Stimulated activated CD8-positive, alpha-beta memory T cell treated with anti-CD3 and anti-CD28 coated beads, Interleukin-15, amount 100 ng/mL, for 24 hours (primary cell): Measurements from ENCODE around the gene VPS37B.

Experiments
- DNase-seq: peaks from one replicate; pipeline ENCODE4 v3.0.0-alpha.2; 2020; ENCODE audit warnings: low read depth

Gene VPS37B

DNA sequence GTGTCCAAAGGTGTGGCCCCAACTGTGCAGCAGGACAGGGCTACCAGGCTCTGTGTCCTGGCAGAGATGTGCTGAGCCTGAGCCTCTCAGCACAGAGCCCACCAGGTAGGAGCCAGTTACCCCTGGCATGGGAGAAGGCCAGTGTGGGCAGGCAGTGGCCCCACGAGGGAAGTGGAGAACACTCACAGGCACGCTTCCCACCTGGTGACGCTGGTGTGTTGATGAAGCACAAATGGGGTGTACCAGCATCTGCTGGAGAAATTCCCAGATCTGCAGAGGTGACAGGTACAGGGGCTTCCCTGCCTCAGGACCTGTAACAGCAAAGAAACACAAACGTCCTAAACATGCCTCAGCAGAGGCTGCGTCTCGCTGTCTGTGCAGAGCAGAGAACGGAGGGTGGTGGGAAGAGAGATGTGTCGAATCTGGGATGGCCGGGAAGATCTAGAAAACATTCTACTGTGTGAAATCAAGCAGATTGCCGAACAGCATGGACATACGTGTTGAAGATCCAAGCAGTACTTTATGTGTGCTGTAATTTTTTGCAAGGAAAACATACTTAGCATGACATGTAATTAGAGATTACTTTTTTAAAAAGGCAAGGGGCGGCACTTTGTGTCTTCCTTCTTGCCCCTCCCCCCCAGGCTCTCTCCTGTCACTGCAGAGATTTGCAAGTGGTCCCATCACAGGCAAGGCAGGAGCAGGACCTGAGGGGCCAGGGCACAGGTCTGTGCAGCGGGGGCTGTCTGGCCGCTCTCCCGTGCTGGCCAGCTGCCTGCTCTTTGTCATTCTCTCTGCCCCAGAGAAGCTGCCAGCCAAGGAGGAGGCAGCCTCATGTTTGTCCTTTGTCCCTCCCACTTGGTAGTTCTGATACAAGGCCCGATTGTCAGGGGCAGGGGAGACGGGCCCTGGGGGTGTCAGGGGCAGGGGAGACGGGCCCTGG, 43.3 kb downstream of the VPS37B start:
- DNase-seq, result no peak

DNA sequence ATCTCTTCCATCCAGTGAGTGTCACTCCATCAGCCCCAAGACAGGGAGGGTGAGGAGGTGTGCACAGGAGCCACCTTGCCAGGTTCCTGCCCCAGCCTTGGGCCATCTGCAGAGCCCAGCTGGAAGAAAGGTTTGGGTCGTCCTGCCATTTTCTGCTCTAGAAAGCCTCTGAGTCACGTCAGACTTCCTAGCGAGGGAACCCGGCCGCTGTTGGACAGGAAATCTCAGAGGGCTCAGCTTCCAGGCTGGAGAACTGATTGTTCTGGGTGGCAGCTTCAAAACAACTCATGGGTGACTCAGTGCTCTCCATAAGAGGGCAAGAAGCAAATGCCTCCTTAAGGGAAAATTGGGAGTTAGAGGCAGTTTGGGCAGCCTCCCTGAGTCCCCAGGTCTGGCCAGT, 44.1 kb downstream of the VPS37B start:
- no peak for DNase-seq

DNA sequence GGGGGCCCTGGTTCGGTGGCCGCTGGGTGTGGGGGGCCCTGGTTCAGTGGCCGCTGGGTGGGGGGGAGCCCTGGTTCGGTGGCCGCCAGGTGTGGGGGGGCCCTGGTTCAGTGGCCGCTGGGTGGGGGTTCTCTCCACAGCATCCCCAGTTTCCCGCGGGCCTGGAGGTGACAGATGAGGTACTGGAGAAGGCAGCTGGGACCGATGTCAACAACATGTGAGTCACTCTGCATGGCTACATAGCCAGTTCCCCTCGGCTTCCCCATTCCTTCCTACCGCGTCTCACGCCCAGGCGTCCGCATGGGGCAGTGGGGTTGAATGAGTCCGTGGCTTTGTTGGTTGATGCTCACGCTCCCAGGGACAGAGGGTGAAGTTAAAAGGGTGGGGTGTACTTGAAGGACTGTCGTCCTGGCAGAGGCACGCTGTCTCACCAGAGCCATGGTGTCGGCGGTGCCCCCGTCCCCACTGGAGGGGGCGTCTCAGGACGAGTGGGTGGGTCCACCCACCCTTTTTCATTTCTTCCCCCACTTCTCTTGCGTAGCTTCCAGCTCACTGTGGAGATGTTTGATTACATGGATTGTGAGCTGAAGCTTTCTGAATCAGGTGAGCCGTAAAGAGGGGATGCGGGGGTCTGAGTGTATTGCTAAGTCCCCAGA, 45.1 kb downstream of the VPS37B start:
- DNase-seq, result no peak

DNA sequence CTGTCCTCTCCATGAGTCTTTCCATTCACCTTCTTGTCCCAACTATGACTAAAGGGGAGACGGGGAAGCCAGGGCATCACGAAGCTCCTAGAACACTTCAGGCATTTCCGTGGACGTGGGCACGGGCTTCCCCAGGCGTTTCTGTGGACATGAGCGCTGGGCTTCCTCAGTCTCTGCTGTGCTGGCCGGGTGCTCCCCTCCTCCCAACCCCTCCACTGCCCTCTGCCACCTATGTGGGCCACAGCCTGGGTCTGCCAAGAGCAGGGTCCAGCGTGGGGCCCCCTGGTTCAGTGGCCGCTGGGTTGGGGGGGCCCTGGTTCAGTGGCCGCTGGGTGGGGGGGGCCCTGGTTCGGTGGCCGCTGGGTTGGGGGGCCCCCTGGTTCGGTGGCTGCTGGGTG, 45.9 kb downstream of the VPS37B start:
- no peak for DNase-seq

DNA sequence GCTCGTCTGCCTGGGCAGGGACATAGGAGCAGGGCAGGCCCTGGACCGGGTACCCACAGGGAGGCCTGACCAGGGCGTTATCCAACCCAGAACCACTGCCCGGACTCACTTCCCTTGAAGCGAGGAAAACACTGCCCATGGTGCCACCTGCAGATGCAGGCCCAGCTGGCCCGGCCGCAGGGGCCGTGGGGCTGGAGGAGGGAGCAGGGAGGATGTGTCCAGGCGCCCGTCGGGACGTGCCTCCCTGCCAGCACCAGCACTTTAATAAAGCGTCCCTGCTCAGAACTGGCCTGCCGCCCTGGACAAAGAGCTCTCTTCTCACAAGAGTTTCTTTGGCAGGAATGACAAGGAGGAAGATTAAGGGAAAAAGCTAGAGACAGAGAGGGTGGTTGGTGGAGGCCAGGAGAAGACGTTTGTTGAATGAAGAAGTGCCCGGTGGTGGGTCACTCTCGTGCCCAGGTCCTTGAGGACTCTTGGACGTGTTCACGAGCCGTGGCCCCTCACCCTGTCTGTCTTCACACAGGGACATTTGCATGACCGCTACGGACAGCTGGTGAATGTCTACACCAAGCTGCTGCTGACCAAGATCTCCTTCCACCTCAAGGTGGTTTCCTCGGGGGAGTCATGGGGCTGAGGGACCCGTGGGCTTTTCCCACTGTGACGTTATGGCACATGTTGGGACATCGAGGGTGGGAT, 46.4 kb downstream of the VPS37B start:
- DNase-seq, result no peak

DNA sequence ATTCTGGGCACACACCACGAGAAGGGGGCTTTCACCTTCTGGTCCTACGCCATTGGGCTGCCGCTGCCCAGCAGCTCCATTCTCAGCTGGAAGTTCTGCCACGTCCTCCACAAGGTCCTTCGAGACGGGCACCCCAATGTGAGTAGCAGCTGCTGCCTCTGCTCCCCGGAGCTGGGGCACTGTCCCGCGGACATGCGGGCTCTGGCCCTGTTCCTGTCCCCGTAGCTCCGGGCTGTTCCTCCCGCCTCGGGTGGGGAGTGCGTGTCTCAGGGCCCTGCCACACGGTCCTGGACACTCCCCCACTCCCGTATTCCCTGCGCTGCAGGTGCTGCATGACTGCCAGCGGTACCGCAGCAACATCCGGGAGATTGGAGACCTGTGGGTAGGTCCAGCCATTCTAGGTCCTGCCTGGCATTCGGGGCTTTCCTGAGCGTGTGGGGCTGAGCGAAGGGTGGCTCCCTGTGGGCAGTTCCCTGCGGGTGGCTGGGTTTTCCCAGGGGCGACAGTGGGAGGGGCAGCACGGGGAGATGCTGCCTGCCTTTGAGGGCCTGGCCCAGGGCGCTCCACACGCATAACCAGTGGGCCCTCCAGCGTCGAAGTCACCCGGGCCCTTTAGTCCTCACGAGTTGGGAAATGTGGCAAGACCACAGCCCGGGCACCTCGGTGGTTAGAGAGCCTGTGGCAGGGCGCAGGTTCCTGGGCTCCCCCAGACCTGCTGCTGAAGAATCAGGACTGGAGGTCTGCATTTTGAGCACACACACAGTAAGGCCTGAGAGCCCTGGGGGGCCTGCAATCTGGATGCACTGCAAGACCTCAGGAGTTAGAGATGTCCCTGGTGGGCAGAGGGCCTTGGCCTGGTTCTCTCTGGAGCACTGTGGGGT, 47.2 kb downstream of the VPS37B start:
- no peak for DNase-seq

DNA sequence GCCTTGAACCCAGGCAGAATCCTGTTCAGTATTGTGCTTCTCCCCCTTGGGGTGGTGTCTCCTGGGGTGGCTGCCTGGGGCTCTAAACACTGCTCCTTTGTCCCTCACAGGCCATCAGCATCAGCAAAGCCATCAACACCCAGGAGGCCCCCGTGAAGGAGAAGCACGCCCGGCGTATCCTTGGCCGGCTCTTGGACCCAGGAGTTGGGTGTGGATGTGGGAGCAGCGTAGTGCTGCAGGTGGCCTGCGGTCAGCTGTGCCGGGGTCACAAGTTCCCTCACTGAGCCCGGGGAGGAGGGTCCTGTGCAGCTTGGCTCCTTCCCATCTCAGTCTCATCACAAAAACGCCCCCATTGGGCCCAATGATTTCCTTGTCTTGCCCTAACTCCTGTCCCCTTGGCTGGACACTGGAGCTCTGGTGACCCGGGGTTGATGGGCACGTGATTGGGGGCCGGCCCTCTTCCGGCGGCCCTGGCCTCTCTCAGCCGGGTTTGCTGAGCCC, 48.0 kb downstream of the VPS37B start:
- no peak for DNase-seq

DNA sequence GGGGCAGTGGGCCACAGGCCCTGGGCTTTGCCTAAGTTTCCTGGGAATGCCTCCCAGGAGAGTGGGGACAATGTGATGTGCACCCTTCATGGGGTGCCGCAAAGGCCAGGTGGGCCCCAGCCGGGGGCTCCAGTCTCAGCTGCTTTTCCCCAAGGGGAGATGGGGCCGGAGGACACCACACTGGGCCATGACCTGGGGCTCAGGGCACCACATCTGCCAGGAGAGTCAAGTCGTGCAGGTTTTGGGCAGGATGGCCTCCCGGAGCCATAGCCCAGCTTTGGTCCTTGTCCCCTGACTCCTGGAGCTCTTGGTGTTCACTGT, 48.4 kb downstream of the VPS37B start:
- no peak for DNase-seq

DNA sequence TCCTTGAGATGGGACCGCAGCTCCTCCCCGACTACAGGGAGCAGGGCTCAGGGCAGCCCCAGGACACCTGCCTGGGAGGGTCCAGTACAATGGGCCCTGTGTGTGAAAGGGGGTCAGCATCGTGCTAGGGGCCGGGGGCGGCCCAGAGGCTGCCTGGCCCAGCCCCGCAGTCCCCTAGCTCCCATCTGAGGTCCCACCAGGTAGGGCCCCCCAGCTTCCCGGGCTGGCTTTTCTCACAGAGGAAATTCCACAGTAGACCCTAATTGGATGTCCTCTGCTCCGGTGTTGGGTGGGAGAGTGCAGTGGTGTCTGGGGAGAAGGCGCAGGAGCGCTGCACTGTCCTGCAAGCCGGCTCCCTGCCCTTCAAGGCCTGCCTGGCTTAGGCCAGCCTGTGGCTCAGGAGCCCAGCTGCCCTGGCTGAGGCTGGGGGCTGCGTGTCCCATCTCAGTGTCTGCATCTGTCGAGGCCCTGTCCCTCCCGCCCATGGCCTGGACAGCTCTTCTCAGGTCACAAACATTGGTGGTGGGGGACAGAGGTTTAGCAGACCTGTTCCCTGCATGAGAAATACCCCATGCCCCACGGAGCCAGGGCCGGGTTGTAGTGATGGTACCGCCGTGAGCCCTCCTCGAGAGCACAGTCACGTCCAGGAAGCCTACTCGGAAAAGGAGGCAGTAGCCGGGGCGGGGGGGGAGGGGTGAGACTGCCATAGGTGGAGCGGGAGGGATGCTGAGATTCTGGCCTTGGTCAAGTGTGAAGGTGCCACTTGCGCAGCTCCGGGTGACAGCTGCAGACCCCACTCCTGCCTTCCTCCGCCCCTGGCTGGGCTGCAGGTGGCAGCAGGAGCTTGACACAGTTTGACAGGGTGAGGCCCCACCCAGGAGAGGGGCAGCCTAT, 49.1 kb downstream of the VPS37B start:
- DNase-seq, result no peak

DNA sequence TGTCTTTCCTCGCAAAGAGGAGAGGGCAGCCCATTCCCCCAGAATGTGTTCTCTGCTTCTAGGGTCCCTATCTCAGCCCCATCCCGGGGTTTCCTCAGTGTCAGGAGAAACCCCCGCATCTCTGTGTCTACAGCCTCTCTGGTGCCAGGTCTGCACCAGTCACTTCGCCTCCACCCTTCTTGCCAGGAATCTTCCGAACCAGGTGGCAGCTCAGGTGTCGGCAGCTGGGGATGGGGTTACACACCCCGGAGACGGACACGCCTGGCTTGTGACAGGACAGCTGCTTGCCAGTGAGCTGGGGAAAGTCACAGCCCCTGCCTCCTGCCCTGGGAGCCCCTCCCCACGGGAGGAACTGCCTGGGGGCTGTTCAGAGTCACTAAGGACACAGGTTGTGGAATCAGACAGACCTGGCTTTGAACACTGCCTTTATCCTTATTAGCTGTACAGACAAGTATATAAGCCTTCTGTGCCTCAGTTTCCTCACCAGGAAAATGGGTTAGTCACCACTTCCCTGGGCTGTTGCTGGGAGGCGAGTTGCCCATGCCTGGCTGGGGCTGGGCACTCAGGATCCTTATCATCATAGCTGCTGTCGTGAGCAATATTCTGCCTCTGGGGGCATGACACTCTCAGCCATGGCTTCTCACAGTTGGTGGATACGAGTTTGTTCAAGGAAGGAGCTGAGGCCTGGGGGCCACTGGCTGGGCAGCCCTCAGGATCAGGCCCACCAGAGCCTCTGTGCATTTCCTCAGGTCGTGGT, 49.9 kb downstream of the VPS37B start:
- no peak for DNase-seq

DNA sequence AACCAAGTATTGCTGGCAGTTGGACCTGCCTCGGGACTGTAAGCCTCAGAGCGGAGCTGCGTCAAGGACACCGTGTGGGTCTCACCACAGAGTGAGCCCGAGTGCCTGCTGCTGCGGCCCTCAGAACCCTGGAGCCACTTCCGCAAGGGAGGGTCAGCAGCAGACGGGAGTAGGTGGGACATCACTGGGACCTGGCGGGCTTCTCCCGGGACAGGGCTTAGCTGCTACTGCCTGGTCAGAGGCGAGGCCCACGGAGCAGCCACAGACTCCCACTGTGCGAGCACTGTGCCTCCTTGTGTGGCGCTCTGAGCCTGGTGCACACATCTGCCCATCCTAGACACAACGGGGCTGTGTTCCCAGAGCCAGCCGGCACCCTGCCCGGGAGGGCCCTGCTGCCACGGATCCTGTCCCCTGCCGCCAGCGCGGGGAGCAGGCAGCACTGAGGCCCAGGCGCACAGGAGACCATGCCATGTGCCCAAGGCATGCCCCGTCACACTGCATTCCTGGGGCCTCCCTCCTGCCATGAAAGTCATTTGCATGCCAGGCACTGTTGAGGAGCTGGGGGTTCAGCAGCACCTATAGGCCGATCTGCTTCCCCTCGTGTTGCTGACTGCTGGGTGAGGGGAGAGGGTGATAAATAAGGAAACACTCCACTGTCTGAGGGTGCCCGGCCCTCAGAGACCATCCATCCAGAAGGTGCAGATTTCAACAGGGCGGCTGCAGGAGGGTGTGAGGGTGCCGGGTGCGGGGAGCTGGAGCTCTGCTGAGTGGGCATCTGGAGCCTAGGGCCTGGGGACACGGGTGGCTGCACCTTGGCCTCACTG, 50.7 kb downstream of the VPS37B start:
- DNase-seq, result no peak

DNA sequence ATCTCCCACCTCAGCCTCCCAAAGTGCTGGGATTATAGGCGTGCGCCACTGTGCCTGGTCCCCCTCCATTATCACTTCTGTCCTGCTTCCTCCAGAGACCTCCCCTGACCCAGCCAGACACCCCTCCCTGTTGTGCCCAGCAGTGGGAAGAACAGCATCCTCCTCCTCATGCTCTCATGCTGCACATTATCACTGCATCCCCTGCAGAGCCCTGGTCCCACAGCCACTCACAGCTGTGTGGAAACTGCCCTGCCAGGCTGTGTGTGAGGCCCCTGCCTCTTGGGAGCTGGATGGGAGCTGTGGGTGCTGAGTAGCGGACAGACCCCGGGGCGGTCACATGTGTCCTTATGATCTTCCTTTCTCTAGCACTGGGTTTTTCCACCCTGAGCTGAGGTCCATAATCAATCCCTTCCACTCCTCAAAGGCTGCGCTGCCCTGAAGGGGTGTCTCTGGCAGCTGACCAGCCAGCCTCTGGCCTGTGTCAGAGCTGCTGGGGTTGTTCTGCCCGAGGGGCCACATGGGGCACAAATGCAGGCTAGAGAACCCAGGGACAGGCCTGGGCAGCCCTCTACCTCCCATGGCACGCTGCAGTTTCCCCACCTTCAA, 51.5 kb downstream of the VPS37B start:
- DNase-seq, result no peak

DNA sequence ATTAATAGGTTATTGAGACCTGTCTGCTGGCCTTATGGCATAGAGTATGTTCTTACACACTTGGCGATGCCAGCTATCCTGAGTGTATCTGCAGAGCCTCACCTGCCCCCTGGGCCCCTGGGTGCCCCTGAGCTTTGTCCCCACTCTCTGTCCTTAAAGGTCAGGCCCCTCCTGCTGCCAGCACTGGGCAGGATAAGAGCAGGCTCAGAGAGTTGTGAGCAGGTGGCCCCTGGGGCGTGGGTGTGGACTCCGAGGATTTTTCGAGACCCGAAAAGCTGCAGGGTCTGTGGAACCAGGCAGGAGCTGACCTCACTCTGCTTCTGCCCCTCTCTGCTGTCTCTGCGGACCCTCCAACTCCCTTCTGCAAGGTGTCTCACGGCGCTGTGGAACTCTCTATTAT, 52.5 kb downstream of the VPS37B start:
- no peak for DNase-seq

DNA sequence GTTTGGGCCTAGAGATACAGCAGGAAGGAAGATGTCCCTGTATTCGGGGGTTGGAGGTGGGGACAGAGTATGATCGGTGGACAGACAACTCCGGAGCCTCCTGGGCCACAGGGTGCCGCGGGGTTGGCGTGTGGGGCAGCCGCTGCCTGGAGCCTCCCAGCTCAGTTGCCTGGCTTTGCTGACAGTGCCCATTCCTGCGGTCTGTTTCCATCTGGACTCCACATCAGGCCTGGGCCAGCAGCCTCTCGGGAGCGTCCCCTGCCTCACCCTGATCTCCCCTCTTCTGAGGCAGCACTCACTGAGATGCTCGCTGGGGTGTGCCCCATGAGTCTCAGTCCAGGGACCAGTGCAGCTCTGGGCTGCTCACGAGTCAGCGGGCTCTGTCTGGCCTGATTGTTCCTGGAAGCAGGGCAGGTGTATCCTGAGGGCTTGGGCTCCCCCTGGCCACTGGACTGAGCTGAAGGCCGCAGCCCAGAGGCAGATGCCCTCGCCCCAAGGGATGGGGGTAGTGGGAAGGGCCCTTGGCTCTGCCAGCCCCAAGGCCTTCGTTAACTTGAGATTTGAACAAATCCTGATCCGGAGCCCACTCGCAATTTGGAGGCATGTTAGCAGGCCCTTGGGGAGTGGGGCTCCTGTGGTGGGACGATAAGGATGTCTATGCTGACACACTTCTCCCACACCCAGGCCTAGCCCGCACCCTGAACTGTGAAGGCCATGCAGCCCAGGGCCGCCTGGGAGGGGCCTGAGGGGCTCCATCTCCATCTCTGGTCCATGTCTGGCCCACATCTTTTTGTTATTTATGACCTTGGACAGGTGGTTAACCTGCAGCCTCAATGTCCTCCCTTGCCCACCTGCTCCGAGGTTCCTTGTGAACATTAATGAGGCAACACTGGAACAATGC, 53.2 kb downstream of the VPS37B start:
- no peak for DNase-seq

DNA sequence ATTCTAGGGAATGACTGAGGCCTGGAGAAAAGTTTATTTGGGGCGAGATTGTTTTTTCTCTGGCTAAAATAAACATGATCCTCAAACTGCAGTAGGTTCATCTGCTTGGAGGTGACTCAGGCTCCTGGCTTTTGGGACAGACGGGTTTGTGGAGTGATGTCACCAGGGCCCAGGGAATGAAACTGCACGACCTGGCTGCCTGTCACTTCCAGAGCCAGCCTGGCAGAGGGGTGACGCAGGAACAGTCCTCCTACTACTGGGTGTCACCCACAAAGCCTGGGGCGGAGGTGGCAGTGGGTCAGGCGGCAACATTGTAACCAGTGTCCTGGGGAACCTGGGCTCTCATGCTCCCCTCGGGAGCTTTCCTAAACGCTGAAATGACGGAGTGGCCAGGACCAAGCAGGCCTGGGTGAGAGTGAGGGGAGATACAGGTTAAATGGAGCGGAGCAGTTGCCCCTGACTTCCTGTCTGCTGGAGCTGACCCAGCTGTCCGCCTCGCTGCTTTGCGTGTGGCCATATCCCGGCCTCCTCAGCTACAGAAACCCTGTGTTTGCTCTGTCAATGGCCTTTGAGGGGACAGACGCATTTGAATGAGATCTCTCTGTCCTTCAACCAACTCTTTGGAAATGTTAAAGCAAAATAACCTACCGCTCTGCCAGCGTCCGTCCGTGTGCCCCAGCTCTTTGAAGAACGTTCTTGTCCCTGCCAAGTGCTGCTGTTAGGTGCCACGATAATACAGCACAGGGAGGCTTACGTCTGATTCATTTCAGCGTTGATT, 54.2 kb downstream of the VPS37B start:
- DNase-seq, result no peak

DNA sequence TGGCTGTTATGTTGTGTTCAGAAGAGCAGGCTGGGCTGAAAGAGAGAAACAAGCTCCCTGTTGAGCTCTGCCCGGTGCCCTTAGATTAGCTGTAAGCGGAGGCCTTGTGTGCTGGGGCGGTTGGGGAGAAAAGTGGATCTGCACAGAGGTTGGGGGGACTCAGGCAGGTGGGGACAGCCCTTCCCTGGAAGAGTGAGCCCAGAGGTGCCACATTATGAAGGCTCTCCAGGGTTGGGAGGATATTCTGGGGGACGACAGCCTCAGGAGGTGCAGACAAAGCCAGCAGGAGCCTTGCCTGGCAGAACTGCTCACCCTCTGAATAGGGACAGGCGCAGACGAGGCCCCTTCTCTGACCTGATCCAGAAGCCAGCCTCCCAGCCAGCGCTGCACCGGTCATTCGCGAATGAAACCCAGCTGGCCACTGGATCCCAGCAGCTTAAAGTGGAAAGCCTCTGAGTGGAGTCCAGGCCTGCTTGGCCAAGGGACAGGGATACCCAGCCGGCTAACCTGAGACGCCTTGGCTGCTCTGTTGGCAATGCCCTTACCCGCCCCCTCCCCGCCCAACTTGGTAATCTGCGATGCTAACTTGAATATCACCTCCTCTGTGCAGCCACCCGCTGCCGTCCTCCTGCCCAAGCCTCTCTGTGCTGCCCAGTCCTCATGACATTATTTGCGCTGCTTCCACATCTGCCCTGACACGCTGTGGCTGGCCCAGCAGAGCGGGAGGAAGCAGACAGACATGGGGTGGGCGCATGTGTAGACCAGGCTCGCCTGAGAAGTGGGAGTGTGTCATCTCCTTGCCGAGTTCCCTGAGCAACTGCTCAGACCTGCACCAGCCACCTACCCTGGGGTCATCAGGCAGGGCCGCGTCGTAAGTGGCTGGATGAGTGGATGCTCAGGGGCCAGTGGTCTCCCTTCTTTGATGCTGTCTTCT, 55.1 kb downstream of the VPS37B start:
- no peak for DNase-seq
